ENCODE measurements around the gene ABHD15.

ABHD15 gene

DNA sequence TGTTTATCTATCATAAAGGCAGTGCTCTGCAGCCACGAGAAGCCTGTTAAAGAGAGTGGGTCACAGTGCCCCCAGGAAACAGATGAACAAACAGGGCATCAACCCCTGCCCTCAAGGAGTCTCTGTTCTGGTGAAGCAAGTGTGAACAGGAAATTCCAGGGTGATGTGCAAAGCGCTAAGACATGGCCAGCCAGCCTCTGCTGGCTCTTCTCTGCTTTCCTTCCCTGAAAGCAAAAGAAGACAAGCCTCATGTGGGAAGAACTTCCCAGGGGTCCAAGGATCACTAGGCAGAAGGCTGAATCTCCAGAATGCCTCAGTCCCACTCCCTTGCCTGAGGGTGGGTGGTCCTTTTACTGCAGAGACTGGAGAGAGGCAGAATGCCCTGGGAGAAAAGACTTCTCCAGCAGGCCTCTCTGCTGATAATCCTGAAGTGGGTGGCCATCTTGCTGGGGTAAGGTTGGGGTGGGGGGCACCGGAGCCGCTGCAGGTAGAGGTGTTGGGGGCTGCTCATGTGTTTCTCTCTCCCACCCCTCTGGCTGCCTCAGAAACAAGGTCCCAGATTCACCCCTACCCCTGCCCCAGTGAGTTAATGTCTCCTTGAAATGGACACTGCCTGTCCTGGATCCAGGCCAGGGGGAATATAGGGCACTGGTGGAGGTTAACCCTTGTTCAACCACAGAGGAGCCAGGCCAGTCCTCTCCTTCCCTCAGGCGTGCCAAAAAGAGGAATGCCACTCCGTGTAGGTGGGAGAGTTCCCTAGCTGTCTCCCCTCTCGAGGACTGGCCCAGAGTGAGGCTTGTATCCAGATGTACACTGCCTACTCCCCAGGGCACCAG lies 28.5 kb upstream of the ABHD15 start:
- in situ Hi-C loops (cut with HindIII; ENCODE audit: low sequenced_read_pairs), result no loop called here

DNA sequence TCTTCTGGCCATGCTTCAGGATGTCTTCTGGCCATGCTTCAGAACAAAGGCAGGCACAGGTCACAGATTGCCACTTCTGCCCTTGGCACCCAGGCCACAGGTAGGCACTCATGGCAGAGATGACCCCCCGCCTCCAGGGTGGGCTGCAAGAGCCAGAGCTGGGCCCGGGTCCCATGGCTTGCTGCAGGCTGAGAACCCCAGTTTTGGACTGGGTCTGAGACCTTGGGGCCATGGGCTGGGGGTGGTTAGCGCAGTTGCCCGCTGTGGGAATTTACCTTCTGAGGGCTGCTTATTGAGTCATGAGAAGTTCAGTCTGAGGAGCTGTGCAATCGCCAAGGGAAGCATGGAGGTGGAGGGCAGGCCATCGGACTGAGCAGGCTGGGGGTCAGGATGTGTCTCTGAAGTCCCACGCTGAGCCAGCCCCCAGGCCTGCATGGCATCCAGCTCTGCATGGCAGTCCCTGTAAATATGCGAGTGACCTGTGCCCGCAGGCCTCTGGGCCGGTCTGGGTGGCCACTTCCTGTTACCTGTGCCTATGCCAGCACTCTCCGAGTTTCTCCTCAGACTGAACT lies 27.8 kb upstream of the ABHD15 start:
- in situ Hi-C loops (cut with HindIII; ENCODE audit: low sequenced_read_pairs), result no loop called here

DNA sequence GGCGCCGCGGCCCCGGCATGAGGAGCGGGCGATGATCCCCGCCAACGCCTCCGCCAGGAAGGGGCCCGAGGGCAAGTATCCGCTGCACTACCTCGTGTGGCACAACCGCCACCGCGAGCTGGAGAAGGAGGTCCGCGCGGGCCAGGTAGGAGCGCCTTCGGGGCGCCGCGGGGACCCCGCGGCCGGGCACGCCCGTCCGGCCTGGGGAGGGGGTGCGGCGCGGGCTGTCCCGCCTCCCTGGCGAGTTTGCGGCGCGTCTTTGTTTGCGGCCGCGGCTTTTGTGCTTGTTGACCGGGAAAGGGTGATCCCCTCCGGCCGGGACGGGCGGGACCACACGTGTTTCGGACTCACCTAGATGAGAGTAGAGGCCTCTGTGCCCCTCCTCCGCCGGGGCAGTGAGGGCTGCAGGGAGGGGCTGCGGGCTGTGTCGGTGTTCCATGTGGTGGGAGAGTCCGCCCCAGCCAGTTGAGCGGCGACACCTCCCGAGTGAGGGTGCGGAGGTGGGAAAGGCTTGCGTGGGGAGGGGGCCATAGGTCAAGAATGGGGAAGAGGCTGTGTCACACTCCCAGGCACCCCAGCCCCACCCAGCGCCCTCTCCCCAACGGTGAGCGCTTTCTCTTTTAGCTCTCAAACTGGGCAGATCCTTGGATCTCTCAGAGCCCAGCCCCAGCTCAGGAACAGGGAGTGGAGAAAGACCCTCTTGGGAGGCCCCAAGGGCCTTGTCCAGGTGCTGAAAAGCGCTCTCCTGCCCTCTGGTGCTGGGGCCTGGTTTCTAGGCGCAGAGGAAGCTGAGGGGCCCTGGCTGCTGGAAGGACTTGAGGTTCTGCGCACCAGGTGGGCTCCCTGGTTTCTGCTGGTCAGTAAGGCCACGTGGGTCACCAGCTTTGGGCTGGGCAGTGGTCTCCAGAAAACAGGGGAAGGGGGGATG lies 27.0 kb upstream of the ABHD15 start:
- in situ Hi-C loops (cut with HindIII; ENCODE audit: low sequenced_read_pairs), result no loop called here

DNA sequence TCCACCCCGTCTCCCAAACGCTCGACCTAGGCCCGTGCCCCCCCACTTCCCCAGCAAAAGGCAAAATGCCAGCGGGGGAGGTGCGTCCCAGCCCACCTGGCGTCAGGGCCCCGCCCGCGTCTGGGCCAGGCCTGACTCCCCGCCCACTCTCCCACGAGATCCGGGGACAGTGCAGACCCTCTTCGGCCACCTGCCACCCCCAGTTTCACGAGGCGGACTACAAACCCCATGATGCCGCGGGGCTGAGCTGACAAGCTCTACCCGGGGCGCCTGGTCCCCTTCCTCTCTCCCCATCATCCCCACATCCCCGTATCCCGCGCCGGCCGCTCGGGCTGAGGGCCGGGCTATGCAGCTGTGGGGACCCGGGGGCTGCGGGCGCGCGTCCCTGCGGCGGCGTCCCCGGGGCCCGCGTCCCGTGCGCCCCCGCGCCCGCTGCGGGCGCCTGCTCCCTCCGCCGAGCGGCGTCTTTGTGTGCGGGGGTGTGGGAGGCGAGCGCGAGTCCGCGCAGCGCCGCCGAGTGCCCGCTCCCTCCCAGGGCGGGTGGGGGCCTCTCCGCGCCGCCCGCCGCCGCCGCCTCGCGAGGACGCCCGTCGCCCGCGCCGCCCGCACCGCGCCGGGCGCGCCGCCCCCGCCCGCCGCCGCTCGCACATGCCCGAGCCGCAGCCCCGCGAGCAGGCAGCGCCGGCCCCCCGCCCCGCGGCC lies 26.2 kb upstream of the ABHD15 start, which contains the start of gene ANKRD13B:
Gene ANKRD13B (plus strand): TSS at position 283 of the 702 bp plus-strand sequence. CDS start 490 bp downstream, outside the sequence.
- in situ Hi-C loops (cut with HindIII; ENCODE audit: low sequenced_read_pairs), result no loop called here

DNA sequence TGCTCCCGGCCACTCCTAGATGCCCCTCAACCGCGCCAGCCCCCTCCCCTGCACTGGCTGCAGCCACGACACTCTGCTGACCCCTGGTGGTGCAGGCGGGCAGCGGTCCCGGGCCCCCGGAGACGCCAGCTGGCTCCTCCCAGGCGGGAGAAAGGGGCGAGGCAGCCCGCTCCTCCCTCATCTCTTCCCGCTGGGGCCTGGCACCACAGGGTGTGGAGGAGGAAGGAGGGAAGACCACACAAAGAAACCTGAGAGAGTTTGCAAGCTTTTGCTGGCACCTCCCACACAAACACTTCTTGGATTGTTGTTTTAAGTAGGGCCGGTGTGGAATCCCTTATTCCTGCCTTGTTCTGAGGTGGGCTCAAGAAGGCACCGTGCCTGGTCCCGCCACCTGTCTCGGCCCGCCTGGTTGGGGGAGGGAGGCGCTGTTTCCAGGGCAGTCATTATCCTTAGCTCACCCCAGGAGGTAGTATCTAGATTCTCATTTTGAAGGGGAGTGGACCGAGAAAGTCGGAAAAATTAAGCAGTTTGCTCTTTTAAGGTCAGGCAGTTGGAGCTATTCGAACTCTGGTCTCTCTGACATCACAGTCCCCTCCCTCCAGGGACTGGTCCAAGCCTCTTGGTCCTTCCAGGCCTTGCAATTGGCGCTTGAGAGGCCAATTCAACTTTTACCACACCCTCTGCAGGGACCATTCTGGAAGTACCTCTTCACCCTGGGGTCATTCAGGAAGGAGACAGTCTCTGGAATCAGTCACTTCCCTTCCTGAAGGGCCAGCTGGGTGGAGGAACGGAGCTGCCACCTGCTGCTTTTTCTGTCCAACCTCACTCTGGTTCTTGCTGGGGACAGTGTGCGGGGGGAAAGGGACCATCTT lies 25.1 kb upstream of the ABHD15 start:
- in situ Hi-C loops (cut with HindIII; ENCODE audit: low sequenced_read_pairs), result no loop called here

DNA sequence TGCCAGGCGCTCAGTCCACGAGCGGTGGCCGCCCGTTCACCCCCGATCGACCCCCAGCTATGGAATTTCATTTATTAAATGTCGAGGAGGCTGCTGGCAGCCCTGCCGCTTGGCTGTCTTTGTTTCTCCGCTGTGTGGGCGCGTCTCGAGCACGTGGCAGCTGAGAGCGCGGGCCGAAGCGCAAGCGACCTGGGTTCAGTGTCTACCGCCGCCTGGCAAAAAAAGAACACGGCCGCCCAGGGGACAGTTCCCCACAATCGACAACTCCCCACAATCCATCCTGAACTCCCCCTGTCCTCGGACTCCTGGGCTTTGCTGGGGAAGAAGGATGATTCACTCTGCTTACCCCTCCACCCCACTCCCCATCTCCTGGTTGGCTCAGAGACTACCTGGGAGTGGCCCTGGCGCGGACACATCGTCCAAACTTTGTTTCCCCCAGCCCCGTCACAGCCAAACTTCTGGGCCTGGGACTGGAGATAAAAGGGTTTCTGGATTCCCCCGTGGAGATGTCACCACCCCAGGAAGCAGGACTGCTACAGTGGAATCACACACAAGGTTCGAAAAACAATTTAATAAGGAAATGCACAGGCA lies 24.4 kb upstream of the ABHD15 start:
- in situ Hi-C loops (cut with HindIII; ENCODE audit: low sequenced_read_pairs), result no loop called here

DNA sequence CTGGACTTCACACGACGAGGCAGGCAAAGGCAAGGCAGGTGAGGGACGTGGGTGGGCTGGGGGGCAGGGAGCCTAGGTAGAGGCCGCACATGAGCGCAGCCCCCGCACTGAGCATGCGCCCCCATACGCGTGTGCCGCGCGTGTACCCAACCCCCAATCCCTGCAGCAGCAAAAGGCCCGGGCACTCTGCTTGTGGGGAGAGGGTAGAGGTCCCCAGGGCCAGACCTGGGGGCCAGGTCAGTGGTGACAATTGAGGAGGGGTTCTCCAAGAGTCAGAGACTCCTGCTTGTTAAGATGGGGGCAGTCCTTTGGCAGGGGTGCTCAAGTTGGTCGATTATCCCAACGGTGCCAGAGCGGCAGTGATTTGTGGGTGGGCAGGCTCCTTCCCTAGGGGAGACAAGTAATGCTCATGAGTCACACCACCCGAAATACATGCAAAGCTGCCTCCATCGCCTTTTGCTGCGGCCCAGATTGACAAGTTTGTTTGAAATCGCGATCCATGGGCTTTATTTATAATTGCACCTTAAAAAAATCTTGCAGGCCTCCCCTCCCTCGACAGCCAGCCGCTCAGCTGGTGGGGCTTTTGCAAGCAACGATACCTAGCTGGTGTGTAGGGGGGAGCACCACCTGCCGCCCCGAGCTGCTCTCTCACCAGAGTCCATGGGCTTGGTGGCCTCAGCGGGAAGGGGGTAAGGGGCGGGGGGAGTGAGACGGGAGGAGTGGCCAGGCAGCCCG lies 23.7 kb upstream of the ABHD15 start:
- in situ Hi-C loops (cut with HindIII; ENCODE audit: low sequenced_read_pairs), result no loop called here

DNA sequence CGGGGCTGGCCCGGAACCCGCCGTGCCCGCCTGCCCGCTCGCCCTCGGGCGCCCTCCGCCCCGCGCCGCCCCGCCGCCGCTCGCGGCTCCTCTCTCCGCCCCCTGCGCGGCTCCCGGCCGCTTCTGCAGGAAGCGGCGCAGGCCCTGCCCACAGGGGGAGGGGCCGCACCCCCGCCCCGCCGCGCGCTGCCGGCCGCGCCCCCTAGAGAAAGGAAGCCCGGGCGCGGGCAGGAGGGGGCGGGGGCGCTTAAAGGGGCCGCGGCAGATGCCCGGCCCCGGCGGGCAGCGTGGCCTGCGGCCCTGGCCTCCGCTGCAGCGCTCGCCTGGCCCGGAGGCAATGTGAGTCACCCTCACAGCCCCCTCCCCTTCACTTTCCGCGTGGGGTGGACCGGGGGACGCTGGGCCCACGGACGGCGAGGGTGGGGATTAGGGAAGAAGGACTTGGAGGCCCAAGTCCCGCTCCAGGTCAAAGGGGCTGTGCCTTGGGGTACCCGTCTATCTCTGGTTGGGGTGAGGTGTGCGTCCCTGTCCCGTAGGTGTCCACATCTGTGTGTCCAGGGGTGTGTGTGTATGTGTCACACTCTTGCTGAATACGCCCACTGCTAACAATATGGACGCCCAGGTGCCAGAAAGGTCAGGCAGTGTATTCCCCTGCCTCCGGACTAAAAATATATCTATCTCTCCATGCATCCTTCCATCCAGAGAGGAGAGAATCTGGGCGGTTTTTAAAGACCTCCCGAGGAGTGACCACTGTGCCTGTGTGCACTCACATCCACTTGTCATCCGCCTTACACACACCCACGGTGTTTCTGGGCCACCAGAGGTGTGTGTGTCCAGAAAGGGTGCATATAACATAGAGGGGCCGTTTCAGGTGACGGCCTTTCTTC lies 22.9 kb upstream of the ABHD15 start, which contains the start of gene GIT1:
Gene GIT1 (minus strand): TSS at position 125 of the 887 bp plus-strand sequence. CDS start 270 bp downstream, outside the sequence.
- in situ Hi-C loops (cut with HindIII; ENCODE audit: low sequenced_read_pairs), result no loop called here

DNA sequence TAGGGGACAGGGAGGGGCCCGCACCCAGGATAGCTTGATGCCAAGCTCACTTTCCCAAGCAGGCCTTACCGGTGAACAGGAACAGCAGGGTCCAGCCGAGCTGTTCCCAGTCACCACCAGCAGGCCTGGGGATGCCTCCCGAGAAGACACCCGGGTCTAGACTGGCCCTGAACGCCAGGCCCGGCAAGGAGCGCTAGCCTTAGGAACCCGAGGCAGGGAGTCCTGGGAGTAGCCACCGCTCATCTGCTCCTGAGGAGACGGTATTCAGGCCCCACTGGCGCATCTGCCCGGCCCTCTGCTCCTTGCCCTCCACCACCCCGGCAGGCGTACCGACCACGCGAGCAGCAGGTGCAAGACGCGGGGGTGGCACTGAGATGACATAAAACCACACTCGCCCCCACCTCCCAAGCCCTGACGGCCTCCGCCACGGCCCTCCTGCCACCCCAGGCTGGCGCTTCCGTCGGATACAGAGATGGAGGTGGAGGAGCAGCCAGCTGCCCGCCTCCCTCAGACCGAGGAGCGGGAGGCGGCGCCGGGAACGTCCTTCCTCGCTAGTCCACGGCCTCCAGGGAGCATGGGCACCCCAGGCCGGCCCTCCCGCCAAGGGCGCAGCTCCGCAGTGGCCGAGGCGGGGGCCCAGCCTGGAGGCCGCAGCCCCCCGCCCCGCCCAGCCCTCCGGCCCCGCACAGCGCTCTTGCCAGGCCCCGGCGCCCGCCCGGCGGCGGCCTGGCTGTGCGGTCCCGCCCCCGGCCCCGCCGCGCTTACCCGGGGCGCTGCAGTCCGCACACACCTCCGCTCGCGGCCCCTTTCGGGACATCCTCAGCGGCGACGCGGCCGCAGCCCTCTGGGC lies 21.9 kb upstream of the ABHD15 start:
- in situ Hi-C loops (cut with HindIII; ENCODE audit: low sequenced_read_pairs), result no loop called here

DNA sequence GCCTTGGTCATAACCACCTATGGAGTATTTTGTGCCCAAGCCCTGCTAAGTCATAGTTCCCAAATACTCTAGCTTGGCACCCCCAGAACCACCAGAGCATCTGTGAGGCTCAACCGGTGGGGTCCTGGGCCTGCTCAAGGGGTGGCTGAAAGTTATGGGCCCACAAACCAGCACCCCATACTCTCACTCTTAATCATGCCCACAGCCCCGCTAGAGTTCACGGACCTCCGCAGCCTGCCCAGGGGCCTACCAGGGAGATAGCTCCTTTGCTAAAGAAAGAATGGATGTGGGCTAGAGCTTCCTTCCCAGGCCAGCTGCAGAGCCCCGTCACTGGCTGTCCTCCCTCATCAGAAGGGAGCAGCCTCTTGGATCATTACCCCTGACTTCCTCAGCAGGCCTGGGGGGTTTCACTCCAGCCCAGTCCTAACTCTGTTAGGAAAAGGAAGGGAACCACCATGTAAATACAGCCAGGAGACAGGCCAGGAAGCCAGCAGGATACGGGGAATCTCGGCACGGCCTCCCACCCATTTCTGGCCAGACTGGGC lies 21.3 kb upstream of the ABHD15 start:
- in situ Hi-C loops (cut with HindIII; ENCODE audit: low sequenced_read_pairs), result no loop called here

DNA sequence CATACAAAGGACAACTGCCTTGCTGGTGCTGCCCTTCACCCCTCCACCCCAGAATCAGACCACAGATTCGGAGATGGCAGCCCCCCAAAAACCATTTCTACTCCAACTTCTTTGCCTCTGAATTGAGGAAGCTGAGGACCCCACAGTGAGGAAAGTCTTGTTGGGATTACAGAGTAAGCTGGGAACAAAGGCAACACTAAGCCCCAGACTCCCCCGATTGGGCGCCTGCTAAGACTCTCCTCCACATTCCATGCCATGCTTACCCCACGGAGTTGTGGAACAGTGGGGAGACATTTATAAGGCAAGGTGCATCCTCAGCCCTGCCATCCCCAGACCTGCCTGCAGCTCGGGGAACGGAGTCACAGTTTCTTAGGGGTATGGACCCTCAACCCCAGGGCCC lies 20.8 kb upstream of the ABHD15 start:
- in situ Hi-C loops (cut with HindIII; ENCODE audit: low sequenced_read_pairs), result no loop called here

DNA sequence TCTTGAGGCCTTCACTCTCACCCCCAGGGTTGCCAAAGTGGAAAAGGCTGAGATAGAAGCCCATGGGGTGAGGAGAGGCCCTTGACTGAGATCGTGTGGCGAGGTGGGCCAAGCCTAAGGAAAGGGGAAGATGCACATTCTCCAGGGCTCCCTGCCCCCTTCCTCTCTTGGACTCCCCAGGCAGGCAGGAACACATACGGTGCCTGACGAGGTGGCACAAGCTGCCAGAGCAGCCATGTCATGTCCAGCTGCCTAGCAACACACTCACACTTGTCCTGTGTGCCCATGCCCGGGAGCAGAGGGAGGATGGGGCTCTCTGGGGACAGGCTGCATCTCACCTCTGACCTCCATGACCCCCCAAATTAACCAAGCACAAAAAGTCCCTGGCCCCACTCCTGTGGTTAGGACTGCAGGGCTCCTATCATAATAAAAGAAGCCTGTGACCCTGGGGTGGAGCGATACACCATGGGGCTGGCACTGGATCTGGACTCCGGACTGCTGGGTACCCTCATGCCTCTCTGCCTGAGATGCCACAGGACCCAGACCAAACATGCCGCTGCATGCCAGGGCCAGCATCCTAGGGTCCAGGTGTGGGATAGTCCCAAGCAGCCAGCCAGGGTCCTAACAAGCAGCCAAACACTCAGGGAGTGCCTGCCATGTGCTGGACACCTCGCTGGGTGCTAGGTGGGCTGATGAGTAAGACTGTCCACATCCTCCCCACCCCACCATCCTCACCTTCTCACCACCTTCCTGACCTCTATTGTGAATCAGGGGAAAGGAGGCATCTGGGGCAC lies 20.0 kb upstream of the ABHD15 start:
- in situ Hi-C loops (cut with HindIII; ENCODE audit: low sequenced_read_pairs), result no loop called here

DNA sequence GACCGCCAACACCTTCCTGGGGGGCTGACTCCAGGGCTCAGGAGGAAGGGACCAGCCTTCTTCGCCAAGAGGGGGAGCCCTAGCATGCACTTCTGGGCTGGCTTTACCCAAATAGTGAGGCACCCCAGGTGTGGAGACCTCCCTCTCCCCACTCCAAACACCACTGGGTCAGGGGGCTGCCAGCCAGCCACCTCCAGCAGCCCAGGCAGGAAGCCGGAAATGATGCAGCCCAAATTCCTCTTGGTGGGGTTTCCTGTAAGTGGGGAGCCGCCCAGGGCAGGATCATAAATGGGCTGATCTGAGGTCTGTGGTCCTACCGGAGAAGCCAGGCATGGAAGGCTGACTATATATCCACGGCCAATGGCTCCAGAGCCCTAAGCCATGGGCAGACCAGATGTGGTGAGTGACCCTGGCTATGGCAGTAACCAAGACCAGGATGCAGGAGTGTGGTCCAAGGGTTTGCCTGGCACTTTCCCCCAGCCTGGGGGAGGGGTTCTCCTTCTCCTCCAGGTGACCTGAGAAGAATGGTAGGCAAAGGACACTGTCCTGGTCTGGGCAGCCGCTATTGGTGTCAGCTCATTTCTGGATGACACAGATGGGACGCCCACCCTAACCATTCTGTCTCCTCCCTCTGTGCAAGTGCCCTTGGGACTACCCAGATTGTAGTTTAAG lies 18.4 kb upstream of the ABHD15 start:
- in situ Hi-C loops (cut with HindIII; ENCODE audit: low sequenced_read_pairs), result no loop called here

DNA sequence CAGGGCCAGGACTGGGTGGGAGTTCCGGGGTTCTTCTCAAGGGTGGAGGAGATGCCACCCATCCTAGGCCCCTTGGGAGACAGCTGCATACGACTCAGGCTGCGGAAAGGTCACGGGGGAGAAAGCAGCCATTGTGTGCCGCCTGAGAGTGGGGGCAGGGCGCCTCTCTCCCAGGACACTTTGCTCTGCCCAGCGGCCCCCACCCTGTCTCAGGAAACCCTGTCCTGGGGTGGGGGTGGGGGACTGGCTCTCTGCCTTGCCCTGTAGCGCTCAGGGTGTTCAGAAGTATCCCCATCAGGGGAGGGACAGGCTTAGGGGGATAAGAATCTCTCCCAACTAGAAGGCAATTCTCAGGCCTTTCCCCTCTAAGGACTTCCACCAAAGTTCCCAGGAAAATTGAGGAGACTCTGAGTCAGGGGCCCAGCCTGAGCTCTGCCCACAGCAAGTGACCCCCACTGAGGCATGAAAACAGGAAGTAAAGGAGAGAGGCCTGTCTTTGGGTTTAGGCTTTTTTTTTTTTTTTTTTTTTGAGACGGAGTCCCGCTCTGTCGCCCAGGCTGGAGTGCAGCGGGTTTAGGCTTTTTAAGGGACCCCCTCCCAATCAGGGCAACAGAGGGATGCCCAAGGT lies 17.7 kb upstream of the ABHD15 start:
- in situ Hi-C loops (cut with HindIII; ENCODE audit: low sequenced_read_pairs), result no loop called here
